Measurements from ENCODE around the gene GSTM3.

DNA sequence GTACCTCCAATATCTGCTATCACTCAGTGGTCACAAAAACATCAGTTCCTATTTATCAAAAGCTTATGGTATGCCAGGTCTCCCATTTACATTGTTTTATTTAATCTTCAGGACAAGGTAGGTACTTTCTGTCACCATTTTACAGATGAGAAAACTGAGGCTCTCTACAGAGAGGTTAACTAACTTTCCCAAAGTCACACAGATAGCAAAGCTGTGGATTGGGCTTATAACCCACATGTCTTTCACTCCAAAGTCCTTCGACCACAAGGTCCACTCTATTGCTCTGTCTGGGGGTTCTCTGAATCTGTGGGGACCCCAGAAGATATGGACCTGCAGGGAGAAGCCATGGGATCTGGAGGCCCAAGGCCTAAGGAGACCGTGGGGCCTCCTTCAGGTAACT is 49.5 kb upstream of the GSTM3 start:
- TF ChIP-seq, protein P1, sequence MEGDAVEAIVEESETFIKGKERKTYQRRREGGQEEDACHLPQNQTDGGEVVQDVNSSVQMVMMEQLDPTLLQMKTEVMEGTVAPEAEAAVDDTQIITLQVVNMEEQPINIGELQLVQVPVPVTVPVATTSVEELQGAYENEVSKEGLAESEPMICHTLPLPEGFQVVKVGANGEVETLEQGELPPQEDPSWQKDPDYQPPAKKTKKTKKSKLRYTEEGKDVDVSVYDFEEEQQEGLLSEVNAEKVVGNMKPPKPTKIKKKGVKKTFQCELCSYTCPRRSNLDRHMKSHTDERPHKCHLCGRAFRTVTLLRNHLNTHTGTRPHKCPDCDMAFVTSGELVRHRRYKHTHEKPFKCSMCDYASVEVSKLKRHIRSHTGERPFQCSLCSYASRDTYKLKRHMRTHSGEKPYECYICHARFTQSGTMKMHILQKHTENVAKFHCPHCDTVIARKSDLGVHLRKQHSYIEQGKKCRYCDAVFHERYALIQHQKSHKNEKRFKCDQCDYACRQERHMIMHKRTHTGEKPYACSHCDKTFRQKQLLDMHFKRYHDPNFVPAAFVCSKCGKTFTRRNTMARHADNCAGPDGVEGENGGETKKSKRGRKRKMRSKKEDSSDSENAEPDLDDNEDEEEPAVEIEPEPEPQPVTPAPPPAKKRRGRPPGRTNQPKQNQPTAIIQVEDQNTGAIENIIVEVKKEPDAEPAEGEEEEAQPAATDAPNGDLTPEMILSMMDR (IDR thresholded peaks at IDR 0.05; ENCODE audit: insufficient read depth, low read length, poor library complexity, severe bottlenecking) = no peak
- TF ChIP-seq EZH2phosphoT487 (conservative IDR thresholded peaks at IDR 0.05; ENCODE audit: low read length) = no peak

All from SU-DHL-6 (cell line).